ENCODE results near the gene TMEM19. TPM values are rescaled to one million over a fixed set of nuclear protein-coding genes. Genes with fewer than 3 reads are reported as not detected.

The TMEM19 gene
- total RNA-seq, 3 donors from 2014 or later, result 25.3 to 41.7 (median 37.3) TPM

DNA sequence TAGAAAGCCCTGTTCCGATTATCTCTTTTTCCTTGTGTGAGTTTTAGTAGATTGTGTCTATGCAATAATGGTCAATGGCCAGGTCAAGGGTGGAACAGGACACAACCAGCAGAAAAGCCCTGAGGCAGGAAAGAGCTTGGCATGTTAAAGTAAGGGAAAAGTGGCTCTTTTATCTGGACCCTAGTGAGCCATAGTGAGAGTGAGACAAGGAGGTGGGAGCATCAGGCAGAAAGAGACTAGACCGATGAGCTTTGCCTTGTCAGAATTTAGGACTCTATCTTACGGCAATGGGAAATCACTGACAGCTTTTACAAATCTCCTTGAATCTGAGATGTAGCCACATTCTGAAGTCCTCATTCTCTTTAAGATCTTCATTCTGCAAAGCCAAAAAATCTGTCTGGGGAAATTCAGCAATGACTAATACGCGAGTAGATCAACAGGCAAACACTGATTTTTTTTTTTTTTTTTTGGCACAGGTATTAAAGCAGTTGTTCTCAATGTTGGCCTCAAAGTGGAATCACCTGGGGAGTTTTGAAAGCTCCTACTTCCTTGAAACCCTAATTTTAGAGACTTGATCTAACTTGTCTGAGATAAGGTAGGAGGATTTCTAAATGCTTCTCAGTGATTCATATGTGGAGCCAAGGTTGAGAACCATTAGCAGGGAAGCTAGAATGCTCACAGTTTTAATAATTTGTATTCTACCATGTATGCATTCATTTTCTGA is 33.9 kb downstream of the TMEM19 start:
- Histone ChIP-seq H3K4me1 (ENCODE audit: low read depth) (no peaks in the 10 kb centered on the region), H3K36me3 (ENCODE audit: low read depth) (no peaks in the 10 kb centered on the region), H3K4me3 (no peak overlapping the region), H3K9me3 (peaks cover 6% of the 10 kb centered on the region)
- TF ChIP-seq, protein P1, sequence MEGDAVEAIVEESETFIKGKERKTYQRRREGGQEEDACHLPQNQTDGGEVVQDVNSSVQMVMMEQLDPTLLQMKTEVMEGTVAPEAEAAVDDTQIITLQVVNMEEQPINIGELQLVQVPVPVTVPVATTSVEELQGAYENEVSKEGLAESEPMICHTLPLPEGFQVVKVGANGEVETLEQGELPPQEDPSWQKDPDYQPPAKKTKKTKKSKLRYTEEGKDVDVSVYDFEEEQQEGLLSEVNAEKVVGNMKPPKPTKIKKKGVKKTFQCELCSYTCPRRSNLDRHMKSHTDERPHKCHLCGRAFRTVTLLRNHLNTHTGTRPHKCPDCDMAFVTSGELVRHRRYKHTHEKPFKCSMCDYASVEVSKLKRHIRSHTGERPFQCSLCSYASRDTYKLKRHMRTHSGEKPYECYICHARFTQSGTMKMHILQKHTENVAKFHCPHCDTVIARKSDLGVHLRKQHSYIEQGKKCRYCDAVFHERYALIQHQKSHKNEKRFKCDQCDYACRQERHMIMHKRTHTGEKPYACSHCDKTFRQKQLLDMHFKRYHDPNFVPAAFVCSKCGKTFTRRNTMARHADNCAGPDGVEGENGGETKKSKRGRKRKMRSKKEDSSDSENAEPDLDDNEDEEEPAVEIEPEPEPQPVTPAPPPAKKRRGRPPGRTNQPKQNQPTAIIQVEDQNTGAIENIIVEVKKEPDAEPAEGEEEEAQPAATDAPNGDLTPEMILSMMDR (IDR thresholded peaks at IDR 0.05), result no peak
- DNase-seq (no peak), ATAC-seq (no peak)
- intact Hi-C loops (cut with DNase I, micrococcal nuclease), result no loop called here

DNA sequence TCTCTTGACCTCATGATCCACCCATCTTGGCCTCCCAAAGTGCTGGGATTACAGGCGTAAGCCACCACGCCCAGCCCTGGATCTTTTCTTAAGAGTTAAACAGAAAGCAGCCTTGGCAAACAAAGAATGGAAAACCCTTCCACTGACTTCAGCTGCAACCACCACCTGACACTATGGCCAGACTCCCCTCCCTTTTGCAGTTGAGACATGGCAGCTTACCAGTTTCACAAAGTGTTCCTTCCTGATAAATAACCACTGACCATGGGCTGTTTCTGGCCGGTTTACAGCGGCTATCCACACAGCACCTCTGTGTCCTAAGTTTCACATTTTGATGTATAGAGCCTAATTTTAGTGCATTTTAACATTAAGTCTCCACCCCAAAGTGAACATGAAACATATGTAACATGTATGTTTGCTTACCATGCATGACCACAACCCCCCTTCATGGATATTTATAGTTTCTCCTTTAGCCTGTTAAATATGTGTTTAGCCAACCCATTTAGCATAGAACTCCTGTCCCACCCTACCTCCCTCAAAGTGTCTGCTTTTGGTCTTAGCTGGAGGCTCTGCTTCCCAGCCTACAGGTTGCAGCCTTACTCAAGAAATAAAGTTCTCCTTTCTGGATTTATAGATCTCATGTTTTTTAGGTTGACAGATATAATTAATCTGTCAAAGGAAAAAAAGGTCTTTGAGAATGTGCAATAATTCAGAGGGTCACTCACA is 36.1 kb downstream of the TMEM19 start:
- no peaks in the 10 kb centered on the region for H3K9me3 ChIP-seq
- no peaks in the 10 kb centered on the region for H3K36me3 ChIP-seq (ENCODE audit: low read depth)
- peaks cover 4% of the 10 kb centered on the region for H3K4me1 ChIP-seq (ENCODE audit: low read depth)
- no peak for ATAC-seq
- DNase-seq, result no peak
- intact Hi-C loops (cut with DNase I, micrococcal nuclease), result no loop called here
- no peak overlapping the region for H3K4me3 ChIP-seq
- TF ChIP-seq, protein P1 (IDR thresholded peaks at IDR 0.05), result no peak

DNA sequence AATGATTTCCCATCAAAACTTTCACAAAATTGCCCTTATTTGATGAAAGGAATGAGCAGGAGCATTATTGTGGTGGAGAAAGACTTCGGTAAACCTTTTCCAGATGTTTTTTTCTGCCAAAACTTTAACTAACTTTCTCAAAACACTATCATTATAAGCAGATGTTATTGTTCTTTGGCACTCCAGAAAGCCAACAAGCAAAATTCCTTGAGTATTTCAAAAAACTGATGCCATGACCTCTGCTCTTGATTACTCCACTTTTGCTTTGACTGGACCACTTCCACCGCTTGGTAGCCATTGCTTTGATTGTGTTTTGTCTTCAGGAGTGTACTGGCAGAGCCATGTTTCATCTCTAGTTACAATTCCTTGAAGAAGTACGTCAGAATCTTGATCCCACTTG is 39.1 kb downstream of the TMEM19 start:
- Histone ChIP-seq H3K4me3 (no peak overlapping the region), H3K9me3 (no peaks in the 10 kb centered on the region), H3K36me3 (ENCODE audit: low read depth) (no peaks in the 10 kb centered on the region), H3K4me1 (ENCODE audit: low read depth) (peaks cover 4% of the 10 kb centered on the region)
- no peak for ATAC-seq
- no peak for DNase-seq
- intact Hi-C loops (cut with DNase I, micrococcal nuclease), result no loop called here
- TF ChIP-seq, protein P1 (IDR thresholded peaks at IDR 0.05), result no peak

DNA sequence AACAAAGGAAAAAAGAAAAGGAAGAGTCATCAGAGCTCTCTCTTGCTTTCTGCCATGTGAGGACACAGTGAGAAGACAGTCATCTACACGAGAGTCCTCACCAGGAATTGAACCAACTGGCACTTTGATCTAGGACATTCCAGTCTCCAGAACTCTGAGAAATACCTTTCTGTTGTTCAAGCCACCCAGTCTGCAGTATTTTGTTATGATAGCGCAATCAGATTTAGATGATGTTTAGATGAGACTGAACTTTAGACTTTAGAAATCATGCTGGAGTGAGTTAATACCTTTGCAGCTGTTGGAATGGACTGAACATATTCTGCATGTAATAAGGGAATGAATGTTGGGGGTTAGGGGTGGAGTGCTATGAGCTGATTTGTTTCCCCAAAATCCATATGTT is 40.7 kb downstream of the TMEM19 start:
- DNase-seq, result no peak
- Histone ChIP-seq H3K4me1 (ENCODE audit: low read depth) (peaks cover 4% of the 10 kb centered on the region), H3K9me3 (no peaks in the 10 kb centered on the region), H3K36me3 (ENCODE audit: low read depth) (no peaks in the 10 kb centered on the region), H3K4me3 (no peak overlapping the region)
- intact Hi-C loops (cut with DNase I, micrococcal nuclease), result no loop called here
- ATAC-seq, result peak; percentile 19
- TF ChIP-seq, protein P1 (IDR thresholded peaks at IDR 0.05), result no peak

DNA sequence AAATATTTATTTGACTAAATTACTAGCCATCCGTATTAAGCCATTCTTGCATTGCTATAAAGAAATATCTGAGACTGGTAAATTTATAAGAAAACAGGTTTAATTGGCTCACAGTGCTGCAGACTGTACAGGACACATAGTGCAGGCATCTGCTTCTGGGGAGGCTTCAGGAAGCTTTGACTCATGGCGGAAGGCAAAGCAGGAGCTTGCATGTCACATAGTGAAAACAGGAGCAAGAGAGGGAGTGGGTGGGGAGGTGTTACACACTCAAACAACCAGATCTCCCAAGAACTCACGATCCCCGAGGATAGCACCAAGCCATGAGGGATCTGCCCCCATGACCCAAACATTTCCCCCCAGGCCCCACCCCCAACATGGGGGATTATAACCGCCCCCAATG is 42.1 kb downstream of the TMEM19 start:
- intact Hi-C loops (cut with DNase I, micrococcal nuclease), result no loop called here
- TF ChIP-seq, protein P1 (IDR thresholded peaks at IDR 0.05), result no peak
- ATAC-seq (no peak), DNase-seq (no peak)
- Histone ChIP-seq H3K4me1 (ENCODE audit: low read depth) (peaks cover 4% of the 10 kb centered on the region), H3K36me3 (ENCODE audit: low read depth) (no peaks in the 10 kb centered on the region), H3K4me3 (no peak overlapping the region), H3K9me3 (no peaks in the 10 kb centered on the region)

All from mucosa of descending colon (tissue), 3 donors.